Keratinocyte (primary cell): Measurements from ENCODE around the gene DLGAP1. TPM values are rescaled to one million over a fixed set of nuclear protein-coding genes. Genes with fewer than 3 reads are reported as not detected.

Source experiments
- DNase-seq: peaks from one replicate; pipeline ENCODE4 v3.0.0-alpha.2; 2011; ENCODE audit warnings: low read depth, missing footprints, low spot score
- FAIRE-seq: peaks from 2 replicates; lab custom pipeline; 2011; peaks lifted over from hg19 to GRCh38; lab: Jason Lieb, UNC
- H2AFZ ChIP-seq: 2 replicates; pipeline ENCODE4 v1.6.0; 2012; ENCODE audit warnings: low read length, control low read depth, inconsistent platforms; ENCODE audit not compliant: control insufficient read depth
- H3K27ac ChIP-seq: 2 replicates; pipeline ENCODE4 v1.5.1; 2011; ENCODE audit warnings: low read length; ENCODE audit not compliant: control insufficient read depth, insufficient read depth
- H3K27me3 ChIP-seq: 3 replicates; pipeline ENCODE4 v1.6.0; 2011; ENCODE audit warnings: low read length; ENCODE audit not compliant: control insufficient read depth, insufficient read depth; ENCODE audit errors: extremely low read depth
- H3K36me3 ChIP-seq, 2 experiments: 2 replicates in 1 of 2; 3 replicates in 1 of 2; pipeline ENCODE4 v1.5.1; 2011; ENCODE audit warnings: low read length in 2 of 2, mild to moderate bottlenecking in 1 of 2; ENCODE audit not compliant: control insufficient read depth in 2 of 2, insufficient read depth in 2 of 2; ENCODE audit errors: extremely low read depth in 1 of 2
- H3K4me1 ChIP-seq: 3 replicates; pipeline ENCODE4 v1.5.1; 2011; ENCODE audit warnings: low read length; ENCODE audit not compliant: control insufficient read depth, insufficient read depth; ENCODE audit errors: extremely low read depth
- H3K4me2 ChIP-seq: 3 replicates; pipeline ENCODE4 v1.6.0; 2011; ENCODE audit warnings: low read depth, low read length; ENCODE audit not compliant: control insufficient read depth, insufficient read depth; ENCODE audit errors: extremely low read depth
- H3K4me3 ChIP-seq, 3 experiments: fragments of 200-600 bp in 1 of 3; sonication (generic) in 1 of 3; 2 replicates in 2 of 3; 3 replicates in 1 of 3; pipeline ENCODE4 v1.5.1; 2011 to 2016; ENCODE audit warnings: low read length in 3 of 3, mild to moderate bottlenecking in 3 of 3, control low read depth in 2 of 3, inconsistent platforms in 1 of 3, low read depth in 1 of 3, mixed read lengths in 1 of 3, mixed run types in 1 of 3, moderate library complexity in 1 of 3; ENCODE audit not compliant: control insufficient read depth in 2 of 3, insufficient read depth in 2 of 3; ENCODE audit errors: extremely low read depth in 1 of 3
- H3K79me2 ChIP-seq: 2 replicates; pipeline ENCODE4 v1.6.0; 2012; ENCODE audit warnings: low read length; ENCODE audit not compliant: control insufficient read depth, insufficient read depth
- H3K9ac ChIP-seq: 3 replicates; pipeline ENCODE4 v1.6.0; 2011; ENCODE audit warnings: low read length; ENCODE audit not compliant: control insufficient read depth, insufficient read depth; ENCODE audit errors: extremely low read depth
- H3K9me1 ChIP-seq: 3 replicates; pipeline ENCODE4 v1.6.0; 2011; ENCODE audit warnings: low read length; ENCODE audit not compliant: control insufficient read depth, insufficient read depth; ENCODE audit errors: extremely low read depth
- H3K9me3 ChIP-seq: 2 replicates; pipeline ENCODE4 v1.5.1; 2012; ENCODE audit warnings: low read depth, low read length; ENCODE audit not compliant: control insufficient read depth
- H4K20me1 ChIP-seq: 3 replicates; pipeline ENCODE4 v1.6.0; 2011; ENCODE audit warnings: low read length; ENCODE audit not compliant: control insufficient read depth, insufficient read depth; ENCODE audit errors: extremely low read depth
- EZH2 ChIP-seq: IDR thresholded peaks from one replicate; pipeline ENCODE4 v1.6.1; 2012; ENCODE audit warnings: inconsistent platforms, mild to moderate bottlenecking, low read length, moderate library complexity
- dilution Hi-C: fragments of 300-500 bp; cut with MboI; formaldehyde crosslinking; loops from one replicate; pipeline ENCODE4 v1.7.0; 2020; ENCODE audit warnings: low sequenced_read_pairs; ENCODE audit not compliant: extremely low pct_ligation_motif_present
- polyA plus RNA-seq, 5 experiments: library from polyadenylated mRNA; depleted of rRNA in 3 of 5; stranded (reverse) in 3 of 5; stranded (forward) in 1 of 5; unstranded in 1 of 5; fragments of >200 nt; gene quantifications; 1 replicate in 1 of 5; 2 replicates in 3 of 5; 3 replicates in 1 of 5; pipeline versions ENCODE4 v1.2.1 to v1.2.3, GENCODE V29; 2011 to 2012; ENCODE audit warnings: missing spikeins in 2 of 5, low read depth in 1 of 5, low replicate concordance in 1 of 5
- TF ChIP-seq, protein P1 (sequence below), 3 experiments: IDR thresholded peaks in 1 of 3; conservative IDR thresholded peaks in 1 of 3; optimal IDR thresholded peaks in 1 of 3; 2 replicates in 2 of 3; 3 replicates in 1 of 3; pipeline versions ENCODE3 to v1.5.1; 2011; ENCODE audit warnings: low read length in 3 of 3, mild to moderate bottlenecking in 3 of 3, moderate library complexity in 2 of 3, control low read depth in 1 of 3, inconsistent platforms in 1 of 3; ENCODE audit not compliant: insufficient read depth in 2 of 3; ENCODE audit errors: extremely low read depth in 1 of 3

Gene DLGAP1
- polyA plus RNA-seq, 1 donor (not counting 4 experiments of a cell fraction or from before 2014, with no cell fraction given) = not detected

DNA sequence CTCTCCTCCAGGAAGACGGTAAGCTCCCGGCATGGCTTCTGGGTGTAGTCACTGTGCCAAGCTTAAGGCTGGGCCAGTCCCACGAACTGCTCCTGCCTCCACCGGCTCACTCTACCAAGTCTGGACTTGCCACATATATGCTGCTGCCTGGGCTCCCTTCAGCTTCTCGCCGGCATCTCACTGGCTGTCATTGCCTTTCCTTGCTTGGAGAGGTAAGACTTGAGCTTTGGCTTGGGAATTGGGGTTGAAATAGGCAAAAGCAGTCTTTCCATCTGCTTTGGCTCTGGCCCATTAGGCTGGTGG, 524.1 kb downstream of the DLGAP1 start:
- Histone ChIP-seq H4K20me1 (no peaks in the 10 kb centered on the region), H2AFZ (no peak overlapping the region), H3K9me3 (no peaks in the 10 kb centered on the region), H3K9me1 (no peaks in the 10 kb centered on the region), H3K36me3 (no peaks in the 10 kb centered on the region), H3K27me3 (no peaks in the 10 kb centered on the region), H3K4me2 (no peak overlapping the region), H3K4me3 (no peak overlapping the region), H3K4me1 (peaks cover 7% of the 10 kb centered on the region), H3K79me2 (no peaks in the 10 kb centered on the region), H3K9ac (no peak overlapping the region), H3K27ac (no peak overlapping the region)
- FAIRE-seq (no peak), DNase-seq (no peak)
- dilution Hi-C loops = no loop called here
- TF ChIP-seq, protein P1, sequence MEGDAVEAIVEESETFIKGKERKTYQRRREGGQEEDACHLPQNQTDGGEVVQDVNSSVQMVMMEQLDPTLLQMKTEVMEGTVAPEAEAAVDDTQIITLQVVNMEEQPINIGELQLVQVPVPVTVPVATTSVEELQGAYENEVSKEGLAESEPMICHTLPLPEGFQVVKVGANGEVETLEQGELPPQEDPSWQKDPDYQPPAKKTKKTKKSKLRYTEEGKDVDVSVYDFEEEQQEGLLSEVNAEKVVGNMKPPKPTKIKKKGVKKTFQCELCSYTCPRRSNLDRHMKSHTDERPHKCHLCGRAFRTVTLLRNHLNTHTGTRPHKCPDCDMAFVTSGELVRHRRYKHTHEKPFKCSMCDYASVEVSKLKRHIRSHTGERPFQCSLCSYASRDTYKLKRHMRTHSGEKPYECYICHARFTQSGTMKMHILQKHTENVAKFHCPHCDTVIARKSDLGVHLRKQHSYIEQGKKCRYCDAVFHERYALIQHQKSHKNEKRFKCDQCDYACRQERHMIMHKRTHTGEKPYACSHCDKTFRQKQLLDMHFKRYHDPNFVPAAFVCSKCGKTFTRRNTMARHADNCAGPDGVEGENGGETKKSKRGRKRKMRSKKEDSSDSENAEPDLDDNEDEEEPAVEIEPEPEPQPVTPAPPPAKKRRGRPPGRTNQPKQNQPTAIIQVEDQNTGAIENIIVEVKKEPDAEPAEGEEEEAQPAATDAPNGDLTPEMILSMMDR (optimal IDR thresholded peaks at IDR 0.05 in 1 of 3, IDR thresholded peaks at IDR 0.05 in 1 of 3, conservative IDR thresholded peaks at IDR 0.05 in 1 of 3; ENCODE audit: extremely low read depth in 1 of 3, insufficient read depth in 2 of 3, low read length in 3 of 3) = no peak
- no peak for TF ChIP-seq EZH2

DNA sequence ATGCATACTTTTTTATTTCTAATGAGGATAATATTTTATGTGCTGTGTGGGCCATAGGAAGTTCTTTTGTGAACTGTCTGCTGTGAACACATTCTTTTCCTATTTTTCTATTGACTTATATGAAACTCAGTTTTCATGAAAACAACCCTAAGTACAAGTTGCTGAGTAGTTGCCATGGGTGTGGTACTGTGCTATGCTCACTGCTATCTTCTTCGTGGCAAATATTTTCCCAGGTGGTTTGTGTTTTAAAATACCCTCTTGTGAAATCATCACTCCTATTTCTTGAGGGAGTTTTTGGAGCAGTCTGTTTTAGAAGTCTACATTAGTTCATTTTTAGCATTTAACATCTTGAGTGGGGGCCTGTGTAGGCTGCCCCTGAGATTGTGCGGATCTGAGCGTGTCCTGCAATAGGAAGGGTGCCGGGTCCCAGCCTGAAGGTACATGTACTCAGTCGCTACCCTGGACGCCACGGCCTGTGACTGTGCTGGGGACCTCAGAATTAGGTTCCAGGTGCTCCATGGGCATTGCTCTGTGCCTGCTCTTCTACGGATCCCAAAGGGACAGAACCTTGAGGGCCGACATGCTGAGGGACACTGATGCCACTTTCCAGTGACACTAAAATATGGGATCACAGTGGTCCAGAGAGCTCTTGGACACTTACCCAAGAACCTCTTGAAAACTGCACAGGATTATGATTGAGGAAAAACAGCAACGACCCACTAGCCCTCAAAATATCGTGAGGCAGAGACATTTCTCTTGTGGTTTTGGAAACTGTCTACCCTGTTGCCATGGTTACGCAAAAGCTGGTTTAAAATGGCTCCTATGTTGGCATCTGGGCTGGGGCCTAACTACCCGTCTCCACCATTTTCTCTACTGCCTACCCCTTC, 524.7 kb downstream of the DLGAP1 start:
- H3K79me2 ChIP-seq = no peaks in the 10 kb centered on the region
- dilution Hi-C loops = no loop called here
- H3K27me3 ChIP-seq = no peaks in the 10 kb centered on the region
- H3K9ac ChIP-seq = no peak overlapping the region
- H3K36me3 ChIP-seq = no peaks in the 10 kb centered on the region
- no peaks in the 10 kb centered on the region for H4K20me1 ChIP-seq
- peaks cover 7% of the 10 kb centered on the region for H3K4me1 ChIP-seq
- DNase-seq (no peak), FAIRE-seq (no peak)
- no peak overlapping the region for H3K4me2 ChIP-seq
- no peak overlapping the region for H3K4me3 ChIP-seq
- no peak overlapping the region for H3K27ac ChIP-seq
- H2AFZ ChIP-seq = no peak overlapping the region
- no peaks in the 10 kb centered on the region for H3K9me3 ChIP-seq
- no peaks in the 10 kb centered on the region for H3K9me1 ChIP-seq
- TF ChIP-seq, protein P1 (optimal IDR thresholded peaks at IDR 0.05 in 1 of 3, IDR thresholded peaks at IDR 0.05 in 1 of 3, conservative IDR thresholded peaks at IDR 0.05 in 1 of 3; ENCODE audit: extremely low read depth in 1 of 3, insufficient read depth in 2 of 3, low read length in 3 of 3) = no peak
- TF ChIP-seq EZH2 = no peak
